NCI-H2171 (cell line): ENCODE data around the gene TTC21A.

Source experiments
- DNase-seq: peaks from one replicate; lab custom pipeline; 2025; lab: John Stamatoyannopoulos, UW

TTC21A gene

GRCh38 chr3:39177708-39178332 lies 70.3 kb downstream of the TTC21A start:
- peak; percentile 42 for DNase-seq

DNA sequence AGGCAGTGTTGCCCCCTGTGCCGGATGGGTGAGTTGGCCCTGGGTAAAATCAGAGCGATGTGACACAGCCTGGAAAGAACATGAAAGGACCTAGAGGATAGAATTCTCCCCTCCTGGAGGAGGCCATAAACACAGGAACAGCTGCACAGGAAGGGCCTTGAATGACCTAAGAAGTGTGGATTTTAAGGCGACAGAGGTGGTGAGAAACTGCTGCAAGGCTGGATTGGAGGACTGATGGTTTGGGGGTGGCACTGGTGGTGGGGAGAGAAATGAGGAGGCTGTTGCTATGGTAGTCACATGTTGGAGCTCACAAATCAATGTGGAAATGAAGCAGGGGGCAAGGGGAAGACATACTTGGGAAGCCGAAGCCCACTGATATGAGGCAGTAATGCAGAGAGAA lies 71.1 kb downstream of the TTC21A start:
- DNase-seq: no peak

GRCh38 chr3:39180183-39180545 lies 72.7 kb downstream of the TTC21A start:
- DNase-seq: no peak

DNA sequence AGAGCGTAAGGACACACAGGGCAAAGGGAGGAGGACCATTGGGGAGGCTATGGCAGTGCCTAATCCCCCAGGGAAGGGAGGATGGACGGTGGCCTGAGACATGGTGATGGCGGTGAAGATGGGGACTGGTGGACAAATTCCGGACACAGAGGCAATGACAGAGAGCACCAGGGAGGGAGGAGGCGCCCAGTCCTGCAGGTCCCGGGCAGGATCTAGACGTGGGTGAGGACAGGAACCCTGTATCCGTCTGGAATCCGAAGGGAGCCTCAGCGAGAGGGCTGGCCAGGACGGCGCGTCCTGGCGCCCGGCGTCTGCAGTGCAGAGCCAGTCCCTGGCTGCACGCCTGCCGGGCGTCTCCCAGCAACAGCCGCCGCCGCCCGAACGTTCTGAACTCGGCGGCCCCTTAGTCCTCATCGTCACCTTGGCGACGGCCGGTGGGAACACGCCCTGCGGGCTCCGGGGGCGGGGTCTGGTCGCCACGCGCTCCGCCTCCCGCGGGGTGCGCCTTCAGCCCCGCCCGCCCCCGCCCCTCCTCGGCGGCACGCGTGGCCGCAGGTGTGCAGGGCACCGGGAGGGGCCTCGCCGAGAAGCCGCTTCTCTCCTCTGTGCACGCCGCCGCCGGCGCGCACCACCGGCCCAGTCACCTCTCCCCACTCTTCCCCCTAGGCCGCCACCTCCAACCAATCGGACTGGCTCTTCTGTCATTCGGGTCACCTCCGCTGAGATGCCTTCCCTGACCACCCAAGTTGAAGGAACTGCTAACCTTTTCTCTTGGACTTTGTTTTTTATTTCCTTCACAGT lies 73.3 kb downstream of the TTC21A start:
- DNase-seq: peak; percentile 83

- no peak for DNase-seq
These were observed 74.2 kb downstream of the TTC21A start for GRCh38 chr3:39181408-39182335.

GRCh38 chr3:39183211-39184080 lies 76.0 kb downstream of the TTC21A start:
- DNase-seq: no peak

DNA sequence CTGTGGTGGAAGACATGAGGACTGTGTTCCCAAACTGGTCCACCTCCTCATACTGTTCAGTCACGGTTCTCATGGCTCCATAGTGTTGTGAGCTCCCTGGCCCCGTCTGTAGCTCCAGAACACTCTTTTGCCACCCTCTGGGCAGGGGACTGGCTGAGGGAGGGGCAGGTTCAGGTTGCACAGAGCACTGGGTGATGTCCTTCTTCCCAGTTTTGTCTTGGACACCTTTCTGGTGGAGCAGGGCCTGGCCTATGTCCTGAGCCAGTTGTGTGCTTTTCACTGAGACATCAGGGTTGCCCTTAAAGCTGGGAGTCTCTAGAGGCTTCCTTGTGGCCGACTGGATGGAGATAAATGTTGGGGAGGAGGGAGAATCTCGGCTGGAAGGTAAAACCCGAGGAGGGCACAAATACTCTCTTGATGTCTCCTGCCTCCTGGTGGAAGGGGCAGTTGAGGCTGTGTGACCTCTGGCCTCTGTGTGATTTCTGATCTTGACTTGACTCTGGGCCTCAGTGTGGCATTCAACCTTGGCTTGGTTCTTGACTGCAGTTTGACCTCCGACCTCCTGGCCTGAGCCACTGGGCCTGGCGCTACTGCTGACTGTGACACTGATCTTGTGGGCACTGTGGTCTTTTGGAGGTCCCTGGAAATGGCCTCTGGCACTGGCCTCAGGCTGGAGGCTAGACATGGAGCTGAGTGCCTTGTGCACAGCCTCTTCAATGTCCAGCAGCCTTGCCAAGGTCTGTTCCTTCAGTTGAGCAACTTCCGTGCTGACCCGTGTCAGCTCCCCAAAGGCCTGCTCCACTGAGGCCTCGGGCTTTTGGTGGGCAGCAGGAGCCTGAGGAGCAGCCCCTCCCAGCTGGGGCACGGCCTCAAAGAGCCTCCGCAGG lies 76.8 kb downstream of the TTC21A start:
- no peak for DNase-seq

DNA sequence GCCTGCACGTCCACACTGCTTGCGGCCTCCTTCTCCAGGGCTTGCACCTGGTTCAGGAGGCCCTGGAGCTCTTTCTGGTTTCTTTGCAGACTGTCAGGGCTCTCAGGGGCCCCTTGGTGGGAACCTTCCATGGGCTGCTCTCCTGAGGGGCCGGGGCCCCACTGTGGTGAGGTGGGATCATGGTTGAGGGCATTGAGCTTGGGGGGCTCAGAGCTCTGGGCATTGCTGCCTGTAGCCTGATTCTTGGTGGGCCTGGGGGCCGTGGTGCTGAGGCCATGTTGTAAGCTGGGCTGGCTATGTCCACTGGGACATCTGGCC lies 77.4 kb downstream of the TTC21A start:
- no peak for DNase-seq

- DNase-seq: no peak
These were observed 78.0 kb downstream of the TTC21A start for GRCh38 chr3:39185326-39185958.

DNA sequence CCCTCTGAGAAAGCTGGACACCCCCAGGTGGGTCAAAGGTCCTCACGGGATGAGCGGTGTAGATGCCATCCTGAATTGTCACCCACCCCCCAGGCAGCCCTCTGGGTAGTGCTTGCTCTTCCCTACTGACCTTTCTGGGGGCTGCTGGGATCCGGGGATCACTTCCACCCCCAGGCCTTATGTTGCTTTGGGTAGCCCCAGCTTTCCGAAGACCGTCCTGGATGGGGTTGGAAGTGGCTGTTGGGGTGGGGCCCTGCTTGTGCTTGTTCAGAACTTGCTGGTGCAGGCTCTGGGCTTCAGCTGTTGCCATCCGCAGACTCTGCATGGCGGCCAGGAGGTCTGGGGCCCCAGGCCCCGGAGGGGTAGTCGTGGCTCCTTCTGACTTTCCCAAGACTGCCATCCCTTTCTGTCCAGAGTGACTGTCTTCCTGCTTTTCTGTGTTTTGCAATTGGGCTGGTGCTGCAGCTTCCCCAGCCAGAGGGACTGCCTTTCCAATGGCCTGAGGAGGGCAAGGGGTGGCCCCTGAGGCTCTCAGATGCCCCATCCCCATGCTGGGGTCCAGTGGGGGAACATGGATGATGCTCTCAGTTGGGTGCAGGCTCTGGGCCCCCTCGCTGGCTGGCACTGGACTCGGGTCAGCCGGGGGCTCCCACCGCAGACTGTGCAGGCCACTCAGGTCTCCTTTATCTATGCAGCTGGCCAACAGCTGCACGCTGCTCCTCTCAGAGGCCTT lies 78.6 kb downstream of the TTC21A start:
- DNase-seq: no peak

DNA sequence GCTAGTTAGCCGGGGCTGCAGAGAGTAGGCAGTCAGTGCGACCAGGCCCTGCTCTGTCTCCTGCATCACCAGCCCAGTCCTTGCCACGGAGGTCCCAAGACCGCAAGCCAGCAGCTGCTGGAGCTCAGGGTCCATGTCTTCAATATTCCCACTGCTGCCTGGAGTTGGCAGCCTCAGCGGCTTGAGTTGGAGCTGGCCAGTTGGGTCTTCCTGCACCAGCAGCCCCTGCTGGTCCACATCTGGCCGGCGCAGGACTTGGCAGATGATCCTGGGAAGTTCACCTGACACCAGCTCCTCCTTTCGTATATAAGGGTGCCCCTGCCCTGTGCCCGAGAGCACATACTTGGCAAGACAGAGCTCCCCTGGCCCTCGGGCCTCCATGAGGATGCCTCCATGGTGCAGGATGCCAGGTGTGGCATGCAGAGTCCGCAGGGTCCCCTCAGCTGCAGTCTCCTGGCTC lies 79.2 kb downstream of the TTC21A start:
- no peak for DNase-seq

DNA sequence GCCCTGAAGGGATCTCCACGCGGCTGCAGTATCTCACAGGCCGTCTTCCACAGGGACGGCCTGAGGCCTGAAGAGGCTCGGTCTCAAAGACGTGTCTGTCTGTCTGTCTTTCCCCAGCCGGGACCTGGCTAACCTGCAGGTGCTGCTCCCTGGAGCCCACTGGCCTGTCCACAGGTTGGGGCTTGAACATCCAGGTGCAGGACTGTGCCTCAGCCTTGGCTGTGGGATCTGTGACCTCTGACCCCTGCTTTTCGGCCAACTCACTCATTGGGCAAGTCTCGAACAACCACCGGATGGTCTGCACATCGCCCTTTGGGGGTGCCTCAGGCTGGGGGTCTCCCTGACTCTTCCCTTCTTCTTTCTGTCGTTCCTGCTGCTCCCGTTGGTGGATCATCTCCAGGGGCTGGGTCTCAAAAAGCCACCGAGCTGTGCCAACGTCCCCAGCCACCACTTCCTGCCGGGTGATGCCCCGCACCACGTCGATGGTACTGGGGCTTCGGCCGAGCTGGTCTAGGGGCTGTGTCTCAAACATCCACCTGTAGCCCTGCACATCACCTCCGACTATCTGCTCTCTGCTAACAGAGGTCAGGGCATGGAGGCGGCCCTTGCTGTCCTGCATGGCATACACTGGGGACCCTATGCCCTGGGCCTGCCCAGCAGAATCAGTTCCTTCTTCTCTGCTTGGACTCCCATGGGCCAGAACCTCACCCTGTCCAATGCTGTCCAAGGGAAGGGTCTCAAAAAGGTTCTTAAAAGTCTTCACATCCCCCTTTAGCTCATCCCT lies 80.1 kb downstream of the TTC21A start:
- DNase-seq: no peak
